ENCODE measurements around the gene HSD17B7. TPM values are rescaled to one million over a fixed set of nuclear protein-coding genes. Genes with fewer than 3 reads are reported as not detected.

The HSD17B7 gene
- total and polyA plus RNA-seq, 9 of the 15 experiments (the other 6 are each of a cell fraction or from before 2014, with no cell fraction given): 12.7 to 48.7 (median 21.3) TPM

DNA sequence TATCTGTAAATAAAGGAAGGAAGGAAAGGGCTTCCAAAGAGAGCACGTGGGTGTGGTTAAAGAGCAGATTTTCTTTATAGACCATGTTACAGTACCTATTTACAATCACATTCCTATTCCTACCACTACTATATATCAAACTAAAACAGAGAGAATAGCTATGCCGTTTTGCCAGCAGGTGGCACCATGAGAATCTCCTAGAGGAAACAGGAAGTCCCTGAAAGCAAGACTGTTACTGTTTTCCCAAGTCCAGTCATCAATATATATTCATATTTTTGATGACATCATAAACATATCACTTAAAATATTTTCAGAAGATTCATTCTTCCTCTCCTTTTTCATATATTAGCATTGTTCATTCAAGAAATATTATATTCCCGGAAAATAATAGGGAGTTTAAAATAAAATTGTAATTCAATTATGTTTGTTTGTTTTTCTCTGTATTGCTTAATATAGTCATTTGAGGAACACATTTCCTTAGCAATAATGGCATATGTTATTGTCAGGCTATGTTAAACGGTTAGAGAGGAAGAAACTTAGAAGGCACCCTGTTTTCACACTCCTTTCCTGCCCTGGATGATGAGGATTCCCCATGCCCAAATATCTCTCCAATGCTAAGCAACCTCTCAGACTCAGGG lies 63.9 kb downstream of the HSD17B7 start (continued):
- TF ChIP-seq, protein P1, sequence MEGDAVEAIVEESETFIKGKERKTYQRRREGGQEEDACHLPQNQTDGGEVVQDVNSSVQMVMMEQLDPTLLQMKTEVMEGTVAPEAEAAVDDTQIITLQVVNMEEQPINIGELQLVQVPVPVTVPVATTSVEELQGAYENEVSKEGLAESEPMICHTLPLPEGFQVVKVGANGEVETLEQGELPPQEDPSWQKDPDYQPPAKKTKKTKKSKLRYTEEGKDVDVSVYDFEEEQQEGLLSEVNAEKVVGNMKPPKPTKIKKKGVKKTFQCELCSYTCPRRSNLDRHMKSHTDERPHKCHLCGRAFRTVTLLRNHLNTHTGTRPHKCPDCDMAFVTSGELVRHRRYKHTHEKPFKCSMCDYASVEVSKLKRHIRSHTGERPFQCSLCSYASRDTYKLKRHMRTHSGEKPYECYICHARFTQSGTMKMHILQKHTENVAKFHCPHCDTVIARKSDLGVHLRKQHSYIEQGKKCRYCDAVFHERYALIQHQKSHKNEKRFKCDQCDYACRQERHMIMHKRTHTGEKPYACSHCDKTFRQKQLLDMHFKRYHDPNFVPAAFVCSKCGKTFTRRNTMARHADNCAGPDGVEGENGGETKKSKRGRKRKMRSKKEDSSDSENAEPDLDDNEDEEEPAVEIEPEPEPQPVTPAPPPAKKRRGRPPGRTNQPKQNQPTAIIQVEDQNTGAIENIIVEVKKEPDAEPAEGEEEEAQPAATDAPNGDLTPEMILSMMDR (IDR thresholded peaks at IDR 0.05 in 2 of 3, conservative IDR thresholded peaks at IDR 0.05 in 1 of 3; ENCODE audit: insufficient read depth in 2 of 3, low read depth in 1 of 3, low read length in 3 of 3): peak; percentile 72 to 91 (median 78)
- TF ChIP-seq RFX7 (CRISPR knock-in tag; IDR thresholded peaks at IDR 0.05) (no peak), EP300 (IDR thresholded peaks at IDR 0.05; ENCODE audit: low read length) (no peak), NEUROD1 (IDR thresholded peaks at IDR 0.05; ENCODE audit: borderline replicate concordance, low read depth, low read length, partially characterized antibody) (no peak), ZNF780A (CRISPR knock-in tag; IDR thresholded peaks at IDR 0.05) (no peak), PHB (CRISPR knock-in tag; IDR thresholded peaks at IDR 0.05) (no peak), ELF2 (CRISPR knock-in tag; IDR thresholded peaks at IDR 0.05) (no peak), KAT2B (IDR thresholded peaks at IDR 0.05; ENCODE audit: low read depth, low read length) (no peak), NR0B1 (IDR thresholded peaks at IDR 0.05; ENCODE audit: partially characterized antibody) (no peak), ZBTB1 (CRISPR knock-in tag; IDR thresholded peaks at IDR 0.05; ENCODE audit: borderline replicate concordance, low read depth) (no peak), CBFB (CRISPR knock-in tag; IDR thresholded peaks at IDR 0.05) (no peak), FOSL1 (tag; conservative IDR thresholded peaks at IDR 0.05) (no peak), TCFL5 (CRISPR knock-in tag; conservative IDR thresholded peaks at IDR 0.05) (no peak), STAT5A (IDR thresholded peaks at IDR 0.05; ENCODE audit: borderline replicate concordance, low read length) (no peak), TCF3 (CRISPR knock-in tag; IDR thresholded peaks at IDR 0.05) (no peak), MED1 (CRISPR knock-in tag; IDR thresholded peaks at IDR 0.05; ENCODE audit: borderline replicate concordance) (no peak), ZNF592 (IDR thresholded peaks at IDR 0.05) (no peak), TCF15 (CRISPR knock-in tag; IDR thresholded peaks at IDR 0.05) (no peak), ZNF24 (IDR thresholded peaks at IDR 0.05) (0 out of 2 replicates have a peak, but pooled peaks have one; percentile 11)
- TF ChIP-seq, protein P2, sequence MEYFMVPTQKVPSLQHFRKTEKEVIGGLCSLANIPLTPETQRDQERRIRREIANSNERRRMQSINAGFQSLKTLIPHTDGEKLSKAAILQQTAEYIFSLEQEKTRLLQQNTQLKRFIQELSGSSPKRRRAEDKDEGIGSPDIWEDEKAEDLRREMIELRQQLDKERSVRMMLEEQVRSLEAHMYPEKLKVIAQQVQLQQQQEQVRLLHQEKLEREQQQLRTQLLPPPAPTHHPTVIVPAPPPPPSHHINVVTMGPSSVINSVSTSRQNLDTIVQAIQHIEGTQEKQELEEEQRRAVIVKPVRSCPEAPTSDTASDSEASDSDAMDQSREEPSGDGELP (CRISPR knock-in tag; IDR thresholded peaks at IDR 0.05; ENCODE audit: borderline replicate concordance): no peak

Data from K562 (cell line).